Thymus (tissue), 11 donors: ENCODE results near the gene EXOSC1. TPM values are rescaled to one million over a fixed set of nuclear protein-coding genes. Genes with fewer than 3 reads are reported as not detected.
A peak's percentile ranks its signal among the peaks of the same experiment; 100 is the strongest.
"Not testable (repeated sequence)": the region's sequence is repeated elsewhere in the genome, so short reads cannot be mapped to it uniquely, and the experiment has no call there.

ENCODE experiments used
- DNase-seq, 9 donors: peaks; one replicate each; pipeline ENCODE4 v3.0.0-alpha.2; 2013; ENCODE audit warnings: low spot score in 9 of 9, low read depth in 6 of 9, missing footprints in 1 of 9
- H3K27ac ChIP-seq, 2 donors: one replicate each; pipeline ENCODE4 v1.5.1; 2013; ENCODE audit warnings: control low read depth in 1 of 2, low read depth in 1 of 2, low read length in 1 of 2, mild to moderate bottlenecking in 1 of 2, moderate library complexity in 1 of 2
- H3K27me3 ChIP-seq, 2 donors: one replicate each; pipeline ENCODE4 v1.5.1; 2013; ENCODE audit warnings: low read length in 1 of 2; ENCODE audit not compliant: control insufficient read depth in 2 of 2, insufficient read depth in 1 of 2
- H3K36me3 ChIP-seq, 2 donors: one replicate each; pipeline ENCODE4 v1.5.1; 2013; ENCODE audit warnings: low read length in 1 of 2, mild to moderate bottlenecking in 1 of 2, moderate library complexity in 1 of 2; ENCODE audit not compliant: control insufficient read depth in 2 of 2, insufficient read depth in 2 of 2
- H3K4me1 ChIP-seq, 2 donors: one replicate each; pipeline ENCODE4 v1.5.1; 2013; ENCODE audit warnings: low read length in 2 of 2; ENCODE audit not compliant: control insufficient read depth in 2 of 2, insufficient read depth in 2 of 2
- H3K4me3 ChIP-seq, 2 donors: one replicate each; pipeline ENCODE4 v1.5.1; 2013; ENCODE audit warnings: low read length in 2 of 2, control low read depth in 1 of 2, mild to moderate bottlenecking in 1 of 2
- H3K9me3 ChIP-seq, 2 donors: one replicate each; pipeline ENCODE4 v1.5.1; 2013; ENCODE audit warnings: low read length in 1 of 2, mild to moderate bottlenecking in 1 of 2; ENCODE audit not compliant: control insufficient read depth in 2 of 2, insufficient read depth in 1 of 2
- WGBS: extraction: QIAGEN DNeasy Blood & Tissue Kit; methylation state at CpG from one replicate; pipeline ENCODE4 v1.1.7; 2013; 5-methylcytosine and 5-hydroxymethylcytosine counted together
- polyA plus RNA-seq: library from polyadenylated mRNA; stranded (reverse); fragments of 200-250 nt; gene quantifications from one replicate; pipeline ENCODE4 v1.2.3, GENCODE V29; 2013
- total RNA-seq: library from RNA; stranded (reverse); fragments of 120-200 nt; gene quantifications from one replicate; pipeline ENCODE4 v1.2.4, GENCODE V29; 2013
- donor health status: healthy.

EXOSC1 gene
- total and polyA plus RNA-seq, 2 donors: 53.0 to 60.1 TPM

DNA sequence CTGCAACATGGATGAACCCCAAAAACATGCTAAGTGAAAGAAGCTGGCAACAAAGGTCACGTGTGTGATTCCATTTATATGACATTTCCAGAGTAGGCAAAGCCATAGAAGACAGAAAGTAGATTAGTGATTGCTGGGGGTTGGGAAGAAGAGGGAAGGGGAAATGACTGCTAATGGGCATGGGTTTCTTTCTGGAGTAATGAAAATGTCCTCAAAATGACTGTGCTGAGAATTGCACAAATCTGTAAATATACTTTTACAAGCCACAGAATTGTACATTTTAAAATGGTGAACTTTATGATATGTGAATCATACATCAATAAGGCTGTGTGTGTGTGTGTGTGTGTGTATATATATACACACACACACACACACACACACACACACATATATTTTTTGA, 36.6 kb upstream of the EXOSC1 start:
- Histone ChIP-seq H3K4me1 (peaks cover 0 to 3% of the 10 kb centered on the region in 2 donors), H3K4me3 (no peak overlapping the region), H3K27ac (no peak overlapping the region), H3K36me3 (peaks cover 32 to 52% of the 10 kb centered on the region in 2 donors), H3K9me3 (no peaks in the 10 kb centered on the region), H3K27me3 (no peaks in the 10 kb centered on the region)
- no peak for DNase-seq
- WGBS: 100% methylated on average over 1 of the region's 1 CpG

DNA sequence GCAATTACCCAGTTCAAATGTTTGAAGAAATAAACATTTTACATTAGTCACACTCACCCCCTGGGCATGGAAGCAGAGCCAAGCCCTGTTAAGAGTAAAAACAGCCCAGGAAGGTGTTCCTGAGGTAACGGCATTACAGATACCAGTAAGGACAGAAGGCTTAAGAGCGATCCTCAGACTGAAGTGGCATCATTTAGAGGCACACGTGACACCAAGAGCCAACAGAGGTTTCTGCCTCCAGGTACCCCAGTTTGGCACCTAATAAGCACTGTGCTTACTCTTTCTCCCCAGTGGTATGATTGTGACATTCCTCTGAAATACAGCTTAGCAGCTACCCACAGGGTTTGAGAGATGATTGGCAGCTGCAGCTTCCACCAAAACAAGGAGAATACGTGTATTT, 35.3 kb upstream of the EXOSC1 start:
- no peak for DNase-seq
- Histone ChIP-seq H3K27me3 (no peaks in the 10 kb centered on the region), H3K27ac (no peak overlapping the region), H3K4me1 (peaks cover 0 to 3% of the 10 kb centered on the region in 2 donors), H3K36me3 (peaks cover 44 to 65% of the 10 kb centered on the region in 2 donors), H3K4me3 (no peak overlapping the region), H3K9me3 (no peaks in the 10 kb centered on the region)
- over 99% methylated on average over 4 of the region's 4 CpGs for WGBS

DNA sequence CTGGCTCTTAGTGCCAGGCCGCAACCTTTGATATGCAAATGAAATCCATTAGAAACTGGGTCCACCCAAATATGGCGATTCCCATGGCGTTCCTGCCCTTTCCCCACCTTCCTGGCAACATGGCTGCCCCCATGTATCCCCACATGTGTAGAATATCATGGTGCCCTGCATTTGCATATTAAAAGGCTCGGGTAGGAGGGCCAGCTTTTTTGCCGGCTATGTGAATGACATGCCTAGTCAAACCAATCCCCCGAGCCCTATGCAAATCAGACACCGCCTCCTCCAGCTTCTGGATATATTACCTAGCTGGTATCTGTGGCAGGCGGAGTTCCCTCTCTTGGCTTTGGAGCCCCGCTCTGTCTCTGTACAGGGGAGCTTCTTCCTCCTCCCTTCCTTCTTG, 34.1 kb upstream of the EXOSC1 start:
- Histone ChIP-seq H3K4me1 (peaks cover 0 to 3% of the 10 kb centered on the region in 2 donors), H3K36me3 (peaks cover 48 to 75% of the 10 kb centered on the region in 2 donors), H3K27me3 (no peaks in the 10 kb centered on the region), H3K4me3 (no peak overlapping the region), H3K9me3 (no peaks in the 10 kb centered on the region), H3K27ac (no peak overlapping the region)
- WGBS: 87% methylated on average over 9 of the region's 9 CpGs
- no peak for DNase-seq

DNA sequence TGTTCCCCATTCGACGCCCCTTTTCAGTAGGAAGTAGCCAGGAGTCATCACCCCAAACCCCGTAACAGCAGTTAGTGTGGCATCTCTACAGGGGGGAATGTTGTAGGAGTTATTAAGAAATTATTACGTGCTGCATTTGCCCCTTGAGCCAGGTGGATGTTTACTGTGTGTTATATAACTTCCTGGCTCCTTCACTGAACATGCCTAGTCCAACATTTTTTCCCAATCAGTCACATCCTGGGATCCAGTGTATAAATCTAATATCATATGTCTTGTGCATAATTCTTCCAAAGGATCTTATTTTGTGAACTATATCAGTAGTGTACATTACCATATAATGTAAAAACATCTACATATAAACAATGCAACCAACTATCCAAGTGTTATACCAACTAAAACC, 33.6 kb upstream of the EXOSC1 start:
- not testable (repeated sequence) for H3K27ac ChIP-seq, H3K9me3 ChIP-seq, H3K4me3 ChIP-seq, H3K27me3 ChIP-seq, H3K4me1 ChIP-seq, DNase-seq
- peaks cover 50 to 78% of the 10 kb centered on the region in 2 donors for H3K36me3 ChIP-seq
- WGBS: 99% methylated on average over 4 of the region's 4 CpGs

DNA sequence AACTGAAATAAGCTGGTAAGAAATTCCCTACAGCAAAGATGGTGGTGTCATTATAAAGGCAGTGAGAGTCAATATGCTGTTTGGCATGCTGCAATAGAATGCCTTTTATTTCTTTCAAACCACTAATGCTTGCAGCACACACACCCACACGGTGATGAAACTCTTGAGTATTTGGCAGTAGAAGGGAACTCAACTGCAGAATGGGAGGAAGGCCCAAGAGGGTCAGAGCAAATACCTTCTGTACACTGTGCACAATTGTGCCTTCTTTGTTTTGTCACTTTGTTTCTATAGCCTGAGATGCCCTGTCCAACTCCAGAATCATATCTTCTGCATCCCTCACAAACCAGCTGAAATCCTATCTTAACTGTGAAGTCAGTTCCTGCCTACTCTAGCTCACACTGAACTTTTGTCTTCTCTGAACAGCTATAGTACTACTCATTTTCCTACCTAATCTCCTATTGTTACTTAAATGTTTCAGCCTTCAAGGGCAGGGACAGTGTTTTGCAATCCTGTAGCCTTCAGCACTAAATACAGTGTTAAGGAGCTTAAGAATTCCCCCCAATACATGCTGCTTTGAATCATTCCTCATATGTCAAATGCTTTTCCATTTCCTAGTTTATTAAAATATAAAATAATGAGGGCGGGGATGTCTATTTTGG, 30.3 kb upstream of the EXOSC1 start:
- H3K9me3 ChIP-seq: no peaks in the 10 kb centered on the region
- no peak overlapping the region for H3K27ac ChIP-seq
- H3K36me3 ChIP-seq: peaks cover 64 to 88% of the 10 kb centered on the region in 2 donors
- H3K4me3 ChIP-seq: no peak overlapping the region
- 97% methylated on average over 2 of the region's 2 CpGs for WGBS
- H3K4me1 ChIP-seq: no peaks in the 10 kb centered on the region
- no peaks in the 10 kb centered on the region for H3K27me3 ChIP-seq
- DNase-seq: no peak

DNA sequence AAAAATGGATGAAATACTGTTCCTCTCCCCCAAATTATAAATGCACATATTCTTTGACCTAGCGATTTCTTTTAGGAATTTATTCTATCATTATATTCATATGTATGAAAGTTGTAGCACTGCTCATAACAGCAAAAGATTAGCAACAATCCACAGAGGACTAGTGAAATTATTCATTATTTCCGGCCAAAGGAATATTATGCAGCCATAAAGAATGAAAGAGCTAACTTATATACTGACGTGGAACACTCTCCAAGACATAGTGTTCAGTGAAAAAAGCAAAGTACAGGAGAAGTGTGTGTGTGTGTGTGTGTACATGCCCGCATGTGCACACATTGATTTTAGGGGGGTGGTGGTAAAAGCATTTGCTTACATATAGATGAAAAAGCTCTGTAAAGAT, 29.1 kb upstream of the EXOSC1 start:
- H3K36me3 ChIP-seq: peaks cover 68 to 87% of the 10 kb centered on the region in 2 donors
- H3K9me3 ChIP-seq: no peaks in the 10 kb centered on the region
- 98% methylated on average over 4 of the region's 4 CpGs for WGBS

DNA sequence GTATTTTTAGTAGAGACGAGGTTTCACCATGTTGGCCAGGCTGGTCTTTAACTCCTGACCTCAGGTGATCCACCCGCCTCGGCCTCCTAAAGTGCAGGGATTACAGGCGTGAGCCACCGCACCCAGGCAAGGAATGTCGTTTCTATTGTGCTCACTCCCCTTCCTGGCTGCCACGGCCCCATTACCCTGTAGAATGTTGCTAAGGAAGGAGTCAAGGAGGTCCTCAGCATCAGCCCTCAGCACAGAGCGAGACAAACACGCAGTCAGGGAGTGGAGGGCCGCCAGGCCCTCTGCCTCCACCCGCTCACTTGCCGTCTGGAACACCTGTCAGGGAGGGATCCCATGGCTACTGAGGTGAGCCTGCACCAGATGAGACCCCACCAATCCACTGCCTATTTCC, 23.0 kb upstream of the EXOSC1 start:
- not testable (repeated sequence) for H3K4me3 ChIP-seq, H3K4me1 ChIP-seq, H3K9me3 ChIP-seq, H3K27ac ChIP-seq, H3K27me3 ChIP-seq, DNase-seq
- 98% methylated on average over 12 of the region's 12 CpGs for WGBS
- peaks cover 79 to 88% of the 10 kb centered on the region in 2 donors for H3K36me3 ChIP-seq

More for the DNA sequence above, 29.1 kb upstream of the EXOSC1 start:
- Histone ChIP-seq H3K27ac (no peak overlapping the region), H3K4me1 (no peaks in the 10 kb centered on the region), H3K4me3 (no peak overlapping the region), H3K27me3 (no peaks in the 10 kb centered on the region)
- no peak for DNase-seq

DNA sequence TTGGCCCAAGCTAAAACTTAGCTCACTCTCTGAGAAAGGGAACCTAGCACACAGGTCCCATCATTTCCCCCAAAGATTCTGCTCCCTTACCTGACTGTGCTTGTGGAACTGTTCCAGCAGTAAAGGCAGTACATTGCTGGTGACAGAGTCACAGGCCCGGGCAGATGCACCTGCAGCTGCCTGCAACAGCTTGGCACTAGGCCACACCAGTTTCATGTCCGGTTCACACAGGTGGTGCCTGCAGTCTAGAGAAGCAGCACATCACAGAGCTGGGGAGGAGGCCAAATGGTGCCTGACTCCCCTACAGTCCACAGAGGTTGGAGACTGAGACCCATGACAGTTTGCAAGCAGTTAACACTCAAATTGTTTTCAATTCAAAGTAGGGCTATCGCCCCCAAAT, 22.4 kb upstream of the EXOSC1 start:
- Histone ChIP-seq H3K4me3 (no peak overlapping the region), H3K4me1 (no peaks in the 10 kb centered on the region), H3K27me3 (no peaks in the 10 kb centered on the region), H3K27ac (peak overlapping the region; percentile 27 to 32), H3K9me3 (no peaks in the 10 kb centered on the region), H3K36me3 (peaks cover 78 to 89% of the 10 kb centered on the region in 2 donors)
- WGBS: 58% methylated on average over 3 of the region's 3 CpGs
- peak in 3 of 9 donors; percentile 13 to 31 (median 23) for DNase-seq

DNA sequence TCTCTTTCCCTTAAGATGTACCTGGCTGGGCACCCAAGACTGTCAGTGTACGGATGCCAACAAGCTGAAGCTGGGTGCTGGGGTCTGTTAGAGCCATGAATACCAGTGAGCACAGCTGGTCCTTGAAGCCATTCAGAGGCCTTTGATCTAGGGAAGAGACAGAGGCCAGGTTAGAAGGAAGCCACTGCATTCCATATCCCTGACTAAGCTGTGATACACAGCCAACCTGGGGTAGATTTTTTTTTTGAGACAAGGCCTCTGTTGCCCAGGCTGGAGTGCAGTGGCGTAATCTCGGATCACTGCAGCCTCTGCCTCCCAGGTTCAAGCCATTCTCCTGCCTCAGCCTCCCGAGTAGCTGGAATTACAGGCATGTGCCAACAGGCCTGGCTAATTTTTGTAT, 20.9 kb upstream of the EXOSC1 start:
- Histone ChIP-seq H3K9me3 (no peaks in the 10 kb centered on the region), H3K36me3 (peaks cover 77 to 91% of the 10 kb centered on the region in 2 donors), H3K4me1 (no peaks in the 10 kb centered on the region), H3K27ac (no peak overlapping the region), H3K27me3 (no peaks in the 10 kb centered on the region), H3K4me3 (no peak overlapping the region)
- 96% methylated on average over 4 of the region's 4 CpGs for WGBS
- no peak for DNase-seq
